NCI-H446 treated with DMSO at 0.1 percent for 48 hours (cell line): Measurements from ENCODE around the gene R3HDM4.
"Not testable (repeated sequence)": the region's sequence is repeated elsewhere in the genome, so short reads cannot be mapped to it uniquely, and the experiment has no call there.

Source experiments
- DNase-seq: peaks from one replicate; lab custom pipeline; 2025; lab: John Stamatoyannopoulos, UW

The R3HDM4 gene

DNA sequence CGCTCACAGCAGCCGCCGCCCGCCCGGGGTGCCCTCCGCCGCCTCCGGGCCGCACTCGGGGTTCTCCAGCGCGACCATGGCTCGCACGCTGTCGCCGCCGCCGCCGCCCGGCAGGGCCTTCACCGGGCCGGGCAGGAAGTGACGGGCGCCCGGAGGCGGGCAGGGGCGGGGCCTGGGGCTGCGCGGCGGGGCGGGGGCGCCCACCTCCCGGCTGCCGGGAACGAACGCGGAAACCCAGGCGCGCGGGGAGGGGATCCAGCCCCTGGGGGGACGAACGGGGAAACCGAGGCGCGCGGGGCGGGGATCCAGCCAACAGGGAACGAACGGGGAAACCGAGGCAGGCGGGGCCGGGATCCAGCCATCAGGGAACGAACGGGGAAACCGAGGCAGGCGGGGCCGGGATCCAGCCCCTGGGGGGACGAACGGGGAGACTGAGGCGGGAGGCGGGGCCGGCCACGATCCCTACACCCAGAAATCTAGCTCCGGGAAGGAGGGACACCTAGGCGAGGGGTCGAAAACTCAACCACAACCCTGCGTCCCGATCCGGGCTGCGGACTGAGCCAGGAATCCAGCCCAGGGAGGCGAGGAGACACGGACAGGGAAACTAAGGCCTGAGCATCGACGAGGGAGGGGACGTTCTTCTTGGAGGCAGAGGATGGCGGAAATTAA is at the start of gene R3HDM4:
R3HDM4 (minus strand) TSS at position 140 of the 669 bp plus-strand sequence; CDS start at position 78, 62 bp downstream.
- DNase-seq = no peak

DNA sequence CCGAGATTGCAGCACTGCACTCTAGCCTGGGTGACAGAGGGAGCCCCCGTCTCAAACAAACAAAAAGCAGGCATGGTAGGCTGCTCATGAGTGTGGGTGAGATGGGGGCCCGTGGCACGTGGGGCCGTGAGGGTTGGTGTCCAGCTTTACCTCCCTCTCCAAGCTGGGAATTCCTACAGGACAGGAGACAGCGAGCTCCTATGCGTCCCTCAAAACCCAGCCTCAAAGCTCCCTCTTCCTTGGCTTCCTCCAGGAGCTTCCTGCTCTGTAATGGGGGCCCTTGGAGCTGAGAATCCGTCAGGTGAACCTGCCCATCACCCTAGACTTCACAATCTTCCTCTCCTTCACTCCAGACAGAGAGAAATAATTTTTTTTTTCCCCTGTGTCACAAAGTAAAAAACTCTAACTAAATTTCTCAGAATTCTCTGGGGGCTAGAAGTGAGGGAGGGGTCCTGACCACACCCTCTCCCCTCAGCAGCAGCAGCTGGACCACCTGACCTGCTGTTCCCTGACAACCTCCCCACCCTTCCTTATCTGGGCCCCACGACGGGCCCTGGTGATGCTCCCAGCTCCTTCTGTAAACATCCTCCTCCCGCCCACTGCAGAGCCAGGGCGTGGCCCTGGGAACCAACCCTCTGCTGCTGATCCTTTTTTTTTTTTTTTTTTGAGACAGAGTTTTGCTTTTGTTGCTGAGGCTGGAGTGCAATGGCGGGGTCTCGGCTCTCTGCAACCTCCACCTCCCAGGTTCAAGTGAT is 49.0 kb upstream of the R3HDM4 start:
- no peak for DNase-seq

DNA sequence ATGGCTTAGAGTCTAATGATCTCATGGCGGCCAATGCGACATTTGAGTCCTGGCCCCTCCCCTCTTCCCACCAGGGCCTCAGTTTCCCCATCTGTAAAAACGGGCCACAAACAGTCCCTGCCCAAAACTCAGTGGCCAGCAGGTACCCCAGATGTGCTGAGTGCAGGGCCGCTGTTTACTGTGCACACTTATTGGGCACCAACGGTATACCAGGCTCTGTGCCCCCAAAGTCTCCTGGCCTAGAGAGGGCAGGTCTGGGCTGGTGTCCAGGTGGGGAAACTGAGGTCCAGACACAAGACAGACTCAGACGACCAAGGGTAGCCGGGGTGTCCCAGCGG is 47.6 kb upstream of the R3HDM4 start:
- no peak for DNase-seq

DNA sequence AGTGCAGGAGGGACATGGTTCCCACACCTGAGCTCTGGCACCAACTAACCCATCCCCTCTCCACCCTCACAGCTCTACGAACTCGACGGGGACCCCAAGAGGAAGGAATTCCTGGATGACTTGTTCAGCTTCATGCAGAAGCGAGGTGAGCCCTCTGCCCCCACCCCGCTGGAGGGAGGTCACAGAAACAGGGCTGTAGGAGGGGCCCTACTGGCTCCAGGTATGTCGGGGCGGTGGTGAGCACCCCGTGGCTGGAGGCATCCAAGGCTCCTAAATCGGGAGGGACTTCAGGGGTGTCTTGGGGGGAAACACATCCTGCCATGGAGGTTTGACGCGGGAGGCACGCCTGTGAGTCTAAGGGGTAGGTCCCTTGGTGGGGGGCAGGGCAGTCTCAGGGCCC is 47.0 kb upstream of the R3HDM4 start:
- DNase-seq = no peak

DNA sequence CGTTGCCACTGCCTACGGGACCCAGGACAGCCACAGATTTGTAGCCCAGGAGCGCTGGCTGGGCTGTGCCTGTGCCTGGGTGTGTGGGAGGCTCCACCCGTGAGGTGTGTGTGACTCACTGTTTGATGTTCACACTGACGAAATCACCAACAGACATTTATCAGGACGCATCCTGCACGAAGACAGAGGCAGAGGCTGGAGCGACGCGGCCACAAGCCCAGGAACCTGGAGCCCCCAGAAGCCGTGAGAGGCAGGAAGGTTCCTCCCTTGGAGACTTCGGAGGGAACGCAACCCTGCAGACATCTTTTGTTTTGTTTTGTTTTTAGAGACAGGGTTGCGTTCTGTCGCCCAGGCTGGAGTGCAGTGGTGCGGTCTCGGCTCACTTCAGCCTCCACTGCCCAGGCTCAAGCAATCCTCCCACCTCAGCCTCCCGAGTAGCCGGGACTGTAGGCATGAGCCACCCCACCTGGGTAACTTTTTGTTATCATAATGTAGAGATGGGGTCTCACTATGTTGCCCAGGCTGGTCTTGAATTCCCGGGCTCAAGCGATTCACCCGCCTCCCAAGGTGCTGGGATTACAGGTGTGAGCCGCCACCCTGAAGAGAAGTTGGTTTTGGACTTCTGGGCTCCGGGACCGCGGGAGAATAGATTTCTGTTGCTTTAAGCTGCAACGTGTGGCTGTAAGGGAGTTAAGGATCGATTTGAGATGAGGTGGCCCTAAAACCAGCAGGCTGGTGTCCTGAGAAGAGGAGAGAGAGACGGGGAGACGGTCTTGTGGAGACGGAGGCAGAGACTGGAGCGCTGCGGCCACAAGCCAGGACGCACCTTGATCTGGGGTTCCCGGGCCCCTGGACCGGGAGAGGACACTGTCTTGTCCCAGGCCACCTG is 46.2 kb upstream of the R3HDM4 start:
- DNase-seq = no peak

DNA sequence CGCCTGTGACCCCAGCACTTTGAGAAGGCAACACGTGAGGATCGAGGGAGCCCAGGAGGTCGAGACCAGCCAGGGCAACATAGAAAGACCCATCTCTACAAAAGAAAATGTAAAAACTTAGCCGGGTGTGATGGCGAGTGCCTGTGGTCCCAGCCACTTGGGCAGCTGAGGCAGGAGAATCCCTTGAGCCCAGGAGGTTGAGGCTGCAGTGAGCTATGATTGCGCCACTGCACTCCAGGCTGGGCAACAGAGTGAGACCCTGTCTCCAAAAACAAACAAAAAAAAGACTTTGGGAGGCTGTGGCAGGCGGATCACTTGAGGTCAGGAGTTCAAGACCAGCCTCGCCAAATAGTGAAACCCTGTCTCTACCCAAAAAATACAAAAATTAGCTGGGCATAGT is 44.6 kb upstream of the R3HDM4 start:
- not testable (repeated sequence) for DNase-seq

DNA sequence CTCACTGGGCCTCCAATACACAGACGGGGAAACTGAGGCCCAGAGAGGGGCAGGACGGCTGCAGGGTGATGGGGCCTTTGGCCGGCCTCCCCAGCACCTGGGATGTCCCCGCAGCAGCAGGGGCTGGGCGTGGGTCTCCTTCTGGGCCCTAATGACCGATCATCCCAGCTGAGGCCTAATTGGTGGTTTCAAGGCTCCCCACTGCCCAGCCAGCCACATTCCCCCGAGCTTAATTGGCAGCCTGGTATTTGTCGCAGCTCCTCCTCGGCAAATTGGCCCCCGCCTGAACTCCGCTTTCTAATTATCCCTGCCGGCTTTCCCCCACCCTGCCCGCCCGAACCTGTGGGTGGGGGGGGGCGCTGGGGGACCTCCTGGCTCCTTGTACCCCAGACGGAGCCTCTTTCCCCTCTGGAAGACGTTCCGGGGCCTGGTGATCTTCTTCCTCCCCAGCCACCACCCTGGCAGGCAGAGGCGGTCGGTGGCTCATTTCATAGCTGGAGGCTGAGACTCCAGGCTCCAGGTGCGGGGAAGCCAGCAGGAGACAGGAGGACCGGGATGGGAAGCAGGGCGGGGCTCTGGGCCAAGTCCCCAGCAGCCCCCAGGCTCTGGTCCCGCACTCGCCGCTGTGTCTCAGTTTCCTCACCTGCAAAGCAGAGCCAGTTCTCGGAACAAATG is 43.9 kb upstream of the R3HDM4 start:
- no peak for DNase-seq

DNA sequence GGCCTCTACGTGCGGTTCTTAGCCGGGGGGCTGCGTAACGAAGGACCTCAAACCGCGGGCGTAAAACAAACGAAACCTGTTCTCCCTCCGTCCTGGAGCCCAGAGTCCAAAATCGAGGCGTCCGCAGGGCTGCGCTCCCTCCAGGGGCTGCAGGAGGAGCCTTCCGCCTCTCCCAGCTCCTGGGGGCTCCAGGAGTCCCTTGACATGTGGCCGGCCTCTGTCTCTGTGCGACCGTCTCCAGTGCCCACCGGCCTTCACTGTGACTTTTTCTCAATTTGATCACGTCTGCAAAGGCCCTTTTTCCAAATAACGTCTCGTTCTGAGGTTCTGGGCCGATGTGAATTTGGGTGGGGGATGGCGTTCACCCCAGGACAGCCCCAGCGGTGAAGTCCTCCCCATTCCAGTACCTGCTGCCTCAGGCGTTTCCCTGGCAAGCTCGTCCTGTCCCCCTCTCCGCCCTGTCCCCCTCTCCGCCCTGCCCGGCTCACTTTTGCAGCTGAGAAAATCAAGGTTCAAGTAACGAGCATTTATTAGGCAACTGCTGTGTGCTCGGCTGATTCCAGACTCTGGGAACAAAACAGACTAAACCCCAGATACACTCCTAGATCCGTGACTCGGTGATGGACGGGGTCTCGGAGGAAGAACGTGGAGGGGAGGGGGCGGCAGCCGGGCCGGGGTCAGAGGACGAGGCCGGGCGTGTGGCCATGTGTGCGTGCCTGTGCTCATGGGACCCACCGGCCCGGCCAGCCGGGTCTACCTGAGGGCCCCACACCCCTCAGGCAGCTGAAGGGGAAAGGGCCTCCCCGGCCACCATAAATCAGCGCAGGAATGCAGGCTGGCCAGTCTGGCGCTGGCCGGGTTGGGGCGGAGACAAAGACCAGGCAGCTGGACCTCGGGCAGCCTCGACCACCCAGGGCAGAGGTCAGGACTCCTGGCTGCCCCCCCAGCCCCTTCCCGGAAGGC is 43.1 kb upstream of the R3HDM4 start:
- DNase-seq = no peak

DNA sequence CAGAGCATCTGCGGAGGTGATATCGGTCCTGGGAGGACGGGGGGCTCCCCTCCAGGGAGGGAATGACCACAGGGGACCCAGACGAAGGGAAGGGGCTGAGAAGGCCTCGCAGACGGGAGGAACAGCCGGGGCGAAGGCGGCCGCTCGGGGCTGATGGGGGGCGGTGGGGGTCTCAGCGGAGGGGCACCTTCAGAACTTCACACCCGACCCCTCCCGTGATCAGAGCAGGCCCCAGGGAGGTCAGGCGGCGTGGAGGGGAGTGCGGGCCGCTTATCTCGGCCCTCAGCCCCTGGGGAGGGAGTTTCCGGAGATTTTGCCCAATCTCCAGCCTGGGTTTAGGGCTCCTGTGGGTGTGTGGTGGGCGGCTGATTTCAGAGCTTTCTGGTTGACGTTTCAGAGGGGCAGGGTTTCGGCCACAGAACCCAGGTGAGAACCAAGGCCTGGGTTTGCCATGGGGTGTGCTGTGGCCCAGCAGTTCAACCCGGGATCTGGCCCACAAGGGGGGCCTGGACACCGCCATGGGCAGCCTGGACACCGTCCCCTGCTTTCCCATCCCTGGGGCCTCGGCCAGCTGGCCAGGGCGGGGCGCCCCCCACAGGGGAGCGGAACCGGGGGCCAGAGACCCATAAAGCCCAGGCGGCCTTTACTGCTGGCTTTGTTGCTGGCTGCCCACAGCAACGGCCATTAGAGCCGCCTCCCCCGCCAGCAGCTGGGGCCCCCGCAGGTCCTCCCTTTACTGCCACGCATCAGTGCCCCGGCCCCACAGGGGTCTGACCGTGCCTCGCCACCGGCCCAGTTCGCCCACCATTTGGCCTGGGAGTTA is 41.9 kb upstream of the R3HDM4 start:
- no peak for DNase-seq

DNA sequence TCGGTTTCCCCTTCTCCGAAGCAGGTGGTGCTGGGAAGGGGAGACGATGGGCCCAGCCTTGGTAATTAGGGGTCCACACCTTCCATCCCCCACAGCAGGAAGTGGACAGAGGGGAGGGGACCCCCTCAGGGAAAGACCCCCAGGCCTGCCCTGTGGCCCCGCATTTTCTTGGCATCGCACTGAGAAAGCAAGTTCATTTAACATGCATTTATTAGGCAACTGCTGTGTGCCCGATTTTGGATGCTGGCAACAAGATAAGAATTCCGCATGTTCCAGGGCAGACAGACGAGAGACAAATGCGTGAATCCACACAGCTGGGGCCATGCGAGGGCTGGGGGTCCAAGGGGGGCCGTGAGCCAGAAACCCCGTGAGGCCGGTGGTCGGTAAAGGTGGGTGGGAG is 41.3 kb upstream of the R3HDM4 start:
- no peak for DNase-seq

DNA sequence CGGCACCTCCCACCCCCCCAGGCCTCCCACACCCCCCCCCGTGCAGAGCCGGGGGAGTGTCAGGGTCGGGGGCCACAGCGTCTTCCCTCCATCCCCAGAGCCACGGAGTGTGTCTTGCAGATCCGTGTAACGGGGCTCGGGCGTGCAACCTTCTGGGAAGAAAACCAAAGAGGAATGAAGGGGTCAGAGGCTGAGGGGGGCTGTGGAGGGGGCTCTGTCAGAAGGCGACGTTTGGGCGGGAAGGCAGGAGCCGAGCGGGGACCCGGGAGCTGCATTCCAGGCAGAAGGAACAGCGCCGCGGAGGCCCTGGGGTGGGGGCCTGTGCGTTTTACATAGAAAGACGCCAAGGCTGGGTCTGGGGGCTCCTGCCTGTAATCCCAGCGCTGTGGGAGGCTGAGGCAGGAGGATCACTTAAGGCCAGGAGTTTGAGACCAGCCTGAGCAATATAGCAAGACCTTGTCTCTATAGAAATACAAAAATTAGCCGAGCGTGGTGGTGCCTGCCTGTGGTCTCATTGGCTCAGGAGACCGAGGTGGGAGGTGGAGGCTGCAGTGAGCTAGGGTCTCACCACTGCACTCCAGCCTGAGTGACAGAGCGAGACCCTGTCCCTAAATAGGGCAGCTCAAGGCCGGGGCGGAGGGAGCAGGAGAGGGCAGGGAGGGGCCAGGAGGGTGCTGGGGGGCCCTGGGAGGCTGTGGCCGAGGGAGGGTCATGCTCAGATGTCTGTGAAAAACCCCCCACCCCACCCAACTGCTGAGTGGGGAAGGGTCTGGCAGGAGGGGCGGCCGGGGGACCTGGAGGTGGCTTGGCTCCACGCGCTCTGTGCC is 40.6 kb upstream of the R3HDM4 start:
- DNase-seq = no peak

DNA sequence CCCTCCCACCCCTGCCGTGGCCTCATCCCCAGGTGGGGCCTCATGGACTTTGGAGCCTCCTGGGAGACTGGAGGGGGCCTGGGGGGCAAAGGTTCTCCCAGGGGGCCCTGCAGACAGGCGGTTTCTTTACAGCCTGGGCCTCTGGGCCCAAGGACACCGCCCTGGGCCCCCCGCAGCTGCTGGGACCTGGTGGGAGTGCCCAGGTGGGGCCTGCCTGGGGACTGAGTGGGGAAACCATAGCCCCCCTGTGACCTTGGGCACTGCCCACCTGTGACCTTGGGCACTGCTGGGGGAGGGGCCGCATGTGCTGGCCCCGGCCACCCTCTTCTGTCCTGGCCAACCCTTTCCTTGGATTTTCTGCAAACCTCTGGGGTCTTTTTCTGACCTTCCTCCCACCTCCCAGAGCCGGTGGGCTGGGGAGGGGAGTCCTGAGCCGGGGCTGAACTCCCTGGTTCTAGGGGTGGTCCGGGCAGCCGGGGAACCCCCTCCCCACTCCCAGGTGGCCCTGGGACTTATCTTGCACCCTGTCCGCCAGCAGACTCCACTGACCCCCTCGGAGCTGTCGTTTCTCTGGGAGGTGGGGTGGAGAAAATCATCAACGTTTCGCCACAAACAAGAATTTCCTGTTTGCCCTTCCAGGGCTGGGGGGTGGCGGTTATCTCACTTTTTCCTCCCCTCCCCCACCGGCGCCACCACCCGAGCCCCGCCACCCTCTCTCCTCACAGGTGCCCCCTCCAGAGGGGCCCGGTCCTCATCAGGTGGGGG is 39.8 kb upstream of the R3HDM4 start:
- no peak for DNase-seq

DNA sequence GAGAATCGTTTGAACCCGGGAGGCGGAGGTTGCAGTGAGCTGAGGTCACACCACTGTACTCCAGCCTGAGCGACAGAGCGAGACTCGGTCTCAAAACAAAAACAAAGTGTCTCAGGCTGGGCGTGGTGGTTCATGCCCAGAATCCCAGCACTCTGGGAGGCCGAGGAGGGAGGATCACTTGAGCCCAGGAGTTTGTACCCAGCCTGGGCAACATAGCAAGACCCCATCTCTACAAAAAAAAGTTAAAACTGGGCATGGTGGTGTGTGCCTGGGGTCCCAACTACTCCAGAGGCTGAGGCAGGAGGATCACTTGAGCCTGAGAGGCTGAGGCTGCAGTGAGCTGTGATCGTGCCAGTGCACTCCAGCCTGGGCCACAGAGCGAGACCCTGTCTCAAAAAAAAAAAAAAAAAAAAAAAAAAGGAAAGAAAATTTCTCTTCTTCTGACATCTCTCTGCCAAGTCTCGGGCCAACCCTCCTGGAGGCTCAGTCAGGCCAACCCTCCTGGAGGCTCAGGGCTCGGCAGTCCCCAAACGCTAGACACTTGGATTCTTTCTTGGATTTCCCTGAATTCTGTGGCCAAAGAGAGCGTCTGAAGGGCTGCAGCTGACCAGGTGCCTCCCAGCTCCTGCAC is 39.1 kb upstream of the R3HDM4 start:
- DNase-seq = no peak

DNA sequence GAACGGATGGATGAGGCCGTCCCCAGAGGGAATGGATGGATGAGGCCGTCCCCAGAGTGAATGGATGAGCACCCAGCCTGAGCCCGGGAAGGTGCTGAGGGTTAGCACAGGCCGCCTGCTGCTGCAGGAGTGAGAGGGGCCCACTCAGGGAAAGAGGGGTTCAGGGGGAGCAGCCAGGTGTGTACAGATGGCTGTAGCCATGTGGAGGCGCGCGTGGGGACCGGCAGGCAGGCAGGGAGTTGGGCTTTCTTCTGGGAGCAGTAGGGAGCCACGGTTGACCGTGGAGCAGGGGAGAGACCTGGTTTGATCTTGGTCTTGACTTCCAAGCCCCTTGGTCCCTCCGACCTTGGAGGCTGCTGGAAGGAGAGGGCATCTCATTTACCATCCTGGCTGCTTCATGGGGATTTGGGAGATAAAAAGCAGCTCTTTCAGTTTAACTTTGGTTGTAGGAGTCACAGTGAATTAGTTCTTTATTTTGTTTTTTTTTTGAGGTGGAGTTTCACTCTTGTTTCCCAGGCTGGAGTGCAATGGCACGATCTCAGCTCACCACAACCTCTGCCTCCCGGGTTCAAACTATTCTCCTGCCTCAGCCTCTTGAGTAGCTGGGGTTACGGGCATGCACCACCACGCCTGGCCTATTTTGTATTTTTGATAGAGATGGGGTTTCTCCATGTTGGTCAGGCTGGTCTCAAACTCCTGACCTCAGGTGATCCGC is 37.5 kb upstream of the R3HDM4 start:
- DNase-seq = no peak

DNA sequence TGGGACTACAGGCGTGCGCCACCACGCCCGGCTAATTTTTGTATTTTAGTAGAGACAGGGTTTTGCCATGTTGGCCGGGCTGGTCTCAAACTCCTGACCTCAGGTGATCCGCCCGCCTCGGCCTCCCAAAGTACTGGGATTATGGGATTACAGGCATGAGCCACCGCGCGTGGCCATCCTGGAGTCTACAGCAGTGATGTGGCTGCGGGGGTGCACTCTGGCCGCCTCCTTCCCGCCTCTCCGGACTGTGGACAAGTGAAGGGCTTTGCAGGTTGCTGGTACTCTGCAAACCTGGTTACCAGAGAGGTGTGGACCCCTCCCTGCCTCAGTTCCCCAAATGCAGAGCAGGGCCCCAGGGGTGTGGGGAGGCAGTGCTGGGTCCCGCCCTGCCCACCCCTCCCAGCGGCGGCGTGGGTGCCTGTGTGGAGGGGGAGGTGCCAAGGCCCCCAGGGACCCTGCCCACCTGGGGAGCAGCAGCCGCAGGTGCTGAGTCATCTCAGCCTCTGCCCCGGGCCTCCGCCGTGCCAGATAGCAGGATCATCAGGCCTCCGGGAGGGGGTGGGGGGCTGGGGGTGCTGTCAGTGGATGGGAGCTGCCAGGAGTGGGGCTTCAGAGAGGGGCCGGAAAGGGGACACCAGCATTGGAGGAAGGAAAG is 36.0 kb upstream of the R3HDM4 start:
- DNase-seq = no peak

DNA sequence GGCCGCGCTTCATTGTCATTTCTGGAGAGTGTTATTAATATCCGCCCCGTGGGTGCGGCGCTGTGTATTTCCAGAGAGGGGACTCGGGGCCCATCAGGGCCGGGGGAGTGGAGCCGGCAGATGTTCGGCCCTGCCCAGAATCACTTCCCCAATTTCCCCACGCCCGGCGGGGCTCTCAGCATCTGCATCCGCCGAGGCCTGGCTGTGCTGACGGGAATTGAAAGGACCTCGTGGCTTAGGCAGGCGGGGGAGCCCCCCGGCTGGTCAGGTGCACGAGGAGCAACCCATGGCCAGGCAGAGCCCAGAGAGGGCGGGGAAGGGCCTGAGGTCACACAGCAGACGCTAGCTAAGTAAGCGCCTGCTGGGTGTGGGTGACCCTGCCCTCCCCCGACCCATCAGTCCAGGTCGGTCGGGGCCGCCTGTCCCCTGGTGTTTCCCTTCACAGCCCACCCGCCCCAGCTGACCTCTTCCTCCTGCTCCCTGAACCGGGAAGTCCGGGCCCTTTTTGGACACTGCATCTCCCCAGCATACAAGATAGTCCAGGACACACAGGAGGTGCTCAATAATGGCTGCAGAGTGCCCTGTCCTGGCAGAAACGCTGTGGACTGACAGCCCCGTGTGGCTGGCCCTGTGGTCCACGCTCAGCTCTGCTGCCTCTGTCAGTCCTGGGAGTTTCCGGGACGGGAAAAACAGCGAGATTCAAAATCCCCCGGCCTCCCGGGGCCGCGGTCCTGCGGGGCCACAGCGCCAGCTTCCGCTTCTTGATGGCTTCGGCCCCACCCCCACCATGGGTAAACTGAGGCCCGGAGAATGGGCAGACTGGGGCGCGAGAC is 34.9 kb upstream of the R3HDM4 start:
- no peak for DNase-seq
